CD4-positive, alpha-beta memory T cell (primary cell): ENCODE data around the gene INVS. TPM values are rescaled to one million over a fixed set of nuclear protein-coding genes. Genes with fewer than 3 reads are reported as not detected.

Experiments used
- CTCF ChIA-PET: fragments of 350-600 bp; sonication (Branson Sonifier 250); formaldehyde crosslinking; loops from one replicate; lab custom pipeline; 2021; ENCODE audit warnings: inconsistent platforms; ENCODE audit not compliant: partially characterized antibody; lab: Charles Lee
- POLR2A ChIA-PET: fragments of 350-600 bp; sonication (Branson Sonifier 250); formaldehyde crosslinking; loops from one replicate; lab custom pipeline; 2021; ENCODE audit not compliant: partially characterized antibody; lab: Charles Lee
- DNase-seq, 5 donors: peaks; one replicate each; pipeline versions ENCODE4 v3.0.0 to v3.0.0-alpha.2; 2020 to 2022; ENCODE audit warnings: mixed read lengths in 1 of 5
- H3K27ac ChIP-seq: one replicate; pipeline ENCODE4 v1.7.0; 2013; ENCODE audit warnings: low read depth, low read length
- H3K27me3 ChIP-seq: 2 replicates; pipeline ENCODE4 v1.7.0; 2013; ENCODE audit warnings: mild to moderate bottlenecking, low read length, moderate library complexity; ENCODE audit not compliant: insufficient read depth
- H3K36me3 ChIP-seq: 2 replicates; pipeline ENCODE4 v1.7.0; 2013; ENCODE audit warnings: mild to moderate bottlenecking, low read length, moderate library complexity; ENCODE audit not compliant: insufficient read depth
- H3K4me1 ChIP-seq: 2 replicates; pipeline ENCODE4 v1.7.0; 2013; ENCODE audit warnings: mild to moderate bottlenecking, low read length, moderate library complexity; ENCODE audit not compliant: insufficient read depth
- H3K4me3 ChIP-seq, 2 donors: one replicate each; pipeline ENCODE4 v1.7.0; 2013; ENCODE audit warnings: low read length in 2 of 2, mild to moderate bottlenecking in 1 of 2
- H3K9me3 ChIP-seq, 2 donors: one replicate each; pipeline ENCODE4 v1.7.0; 2013; ENCODE audit warnings: low read length in 2 of 2, control low read depth in 1 of 2; ENCODE audit not compliant: control insufficient read depth in 1 of 2
- H3K27ac Mint-ChIP-seq, 7 donors: one replicate each; pipeline ENCODE4 v1.8.0; 2020 to 2021; ENCODE audit warnings: mixed read lengths in 7 of 7, mild to moderate bottlenecking in 6 of 7, inconsistent platforms in 3 of 7, moderate library complexity in 3 of 7
- H3K27me3 Mint-ChIP-seq, 2 donors: one replicate each; pipeline ENCODE4 v1.8.0; 2020 to 2021; ENCODE audit warnings: mixed read lengths in 2 of 2
- H3K36me3 Mint-ChIP-seq, 2 donors: one replicate each; pipeline ENCODE4 v1.8.0; 2020 to 2021; ENCODE audit warnings: mixed read lengths in 2 of 2, inconsistent platforms in 1 of 2, mild to moderate bottlenecking in 1 of 2
- H3K4me1 Mint-ChIP-seq, 4 donors: one replicate each; pipeline ENCODE4 v1.8.0; 2020 to 2021; ENCODE audit warnings: mixed read lengths in 4 of 4, mild to moderate bottlenecking in 1 of 4
- H3K4me3 Mint-ChIP-seq, 8 donors: one replicate each; pipeline ENCODE4 v1.8.0; 2020 to 2021; ENCODE audit warnings: mixed read lengths in 8 of 8, mild to moderate bottlenecking in 7 of 8, moderate library complexity in 6 of 8, inconsistent platforms in 3 of 8
- H3K9me3 Mint-ChIP-seq, 8 donors: one replicate each; pipeline ENCODE4 v1.8.0; 2020 to 2021; ENCODE audit warnings: mixed read lengths in 8 of 8, mild to moderate bottlenecking in 5 of 8, inconsistent platforms in 3 of 8, moderate library complexity in 1 of 8
- intact Hi-C: fragments of 100-400 bp; cut with micrococcal nuclease; formaldehyde crosslinking; loops from one replicate; pipeline ENCODE4 v1.15.1; 2023
- polyA plus RNA-seq, 2 donors: library from polyadenylated mRNA; unstranded; fragments of 300-500 nt; fragmentation: Illumina TruSeq; gene quantifications; one replicate each; pipeline ENCODE4 v1.2.3, GENCODE V29; 2021
- total RNA-seq, 2 experiments: library from RNA; stranded (reverse); gene quantifications; one replicate each; pipeline ENCODE4 v1.2.3, GENCODE V29; 2021

The INVS gene
- total and polyA plus RNA-seq, 4 experiments from 2014 or later, result 6.5 to 22.9 (median 13.3) TPM

GRCh38 chr9:100281066-100281465 is 182.0 kb downstream of the INVS start:
- Mint-ChIP-seq H3K27me3 (no peaks in the 10 kb centered on the region), H3K36me3 (peaks cover 59 to 65% of the 10 kb centered on the region in 2 donors), H3K9me3 (peaks cover 0 to 12% (median 7%) of the 10 kb centered on the region in 8 donors), H3K27ac (no peak overlapping the region), H3K4me1 (no peaks in the 10 kb centered on the region), H3K4me3 (no peak overlapping the region)
- ChIA-PET CTCF (no interaction called here), POLR2A (no interaction called here)
- H3K4me3 ChIP-seq, result no peak overlapping the region
- no peaks in the 10 kb centered on the region for H3K4me1 ChIP-seq
- H3K27me3 ChIP-seq, result no peaks in the 10 kb centered on the region
- no peak overlapping the region for H3K27ac ChIP-seq
- H3K9me3 ChIP-seq, result no peaks in the 10 kb centered on the region
- intact Hi-C loops, result no loop called here
- H3K36me3 ChIP-seq, result peaks cover 8% of the 10 kb centered on the region
- no peak for DNase-seq

GRCh38 chr9:100281676-100282387 is 182.8 kb downstream of the INVS start:
- Mint-ChIP-seq H3K36me3 (peaks cover 60 to 64% of the 10 kb centered on the region in 2 donors), H3K4me3 (no peak overlapping the region), H3K9me3 (peaks cover 0 to 15% (median 10%) of the 10 kb centered on the region in 8 donors), H3K27ac (no peak overlapping the region), H3K4me1 (peaks cover 0 to 1% (median 0%) of the 10 kb centered on the region in 4 donors), H3K27me3 (no peaks in the 10 kb centered on the region)
- no peak for DNase-seq
- ChIA-PET CTCF (no interaction called here), POLR2A (no interaction called here)
- intact Hi-C loops, result no loop called here
- H3K27me3 ChIP-seq, result no peaks in the 10 kb centered on the region
- no peaks in the 10 kb centered on the region for H3K9me3 ChIP-seq
- no peak overlapping the region for H3K27ac ChIP-seq
- H3K36me3 ChIP-seq, result peaks cover 8% of the 10 kb centered on the region
- no peak overlapping the region for H3K4me3 ChIP-seq
- no peaks in the 10 kb centered on the region for H3K4me1 ChIP-seq

DNA sequence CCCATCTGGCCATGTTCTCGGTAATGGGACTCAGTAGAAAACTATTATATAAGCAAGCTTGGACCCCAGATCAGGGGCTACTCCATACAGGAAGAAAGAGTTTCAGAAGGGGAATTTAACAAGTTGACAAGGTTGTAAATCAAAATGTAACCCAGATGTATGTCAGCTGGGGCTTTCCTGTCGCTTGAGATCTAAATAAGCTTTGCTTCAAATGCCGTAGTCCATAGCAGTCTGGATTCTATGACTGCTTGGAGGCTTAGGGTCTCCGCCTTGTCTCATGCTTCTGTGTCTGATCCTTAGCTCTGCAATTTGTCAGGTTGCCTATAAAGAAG is 183.3 kb downstream of the INVS start:
- Histone ChIP-seq H3K4me3 (no peak overlapping the region), H3K9me3 (no peaks in the 10 kb centered on the region), H3K27ac (no peak overlapping the region), H3K36me3 (peaks cover 8% of the 10 kb centered on the region), H3K27me3 (no peaks in the 10 kb centered on the region), H3K4me1 (no peaks in the 10 kb centered on the region)
- ChIA-PET CTCF (no interaction called here), POLR2A (no interaction called here)
- Mint-ChIP-seq H3K9me3 (peaks cover 0 to 15% (median 10%) of the 10 kb centered on the region in 8 donors), H3K27me3 (no peaks in the 10 kb centered on the region), H3K27ac (peak overlapping the region in 1 of 7 donors; percentile 38), H3K4me3 (no peak overlapping the region), H3K36me3 (peaks cover 60 to 65% of the 10 kb centered on the region in 2 donors), H3K4me1 (peaks cover 0 to 1% (median 0%) of the 10 kb centered on the region in 4 donors)
- DNase-seq, result no peak
- intact Hi-C loops, result no loop called here

DNA sequence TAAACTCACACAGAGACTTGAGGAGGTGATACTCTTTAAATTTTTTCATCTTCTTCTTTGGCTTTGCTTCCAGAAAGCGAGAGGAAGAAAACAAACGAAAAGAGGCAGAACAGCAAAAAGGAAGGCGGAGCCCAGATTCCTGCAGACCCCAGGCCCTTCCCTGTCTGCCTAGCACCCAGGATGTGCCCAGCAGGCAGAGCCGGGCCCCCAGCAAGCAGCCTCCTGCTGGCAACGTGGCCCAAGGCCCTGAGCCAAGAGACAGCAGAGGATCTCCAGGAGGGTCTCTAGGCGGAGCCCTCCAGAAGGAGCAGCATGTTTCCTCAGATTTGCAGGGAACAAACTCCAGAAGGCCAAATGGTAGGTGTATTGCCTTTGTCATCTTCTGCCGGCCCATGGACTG is 185.2 kb downstream of the INVS start:
- H3K27me3 Mint-ChIP-seq, result no peaks in the 10 kb centered on the region
- intact Hi-C loops, result no loop called here
- no peak overlapping the region for H3K27ac Mint-ChIP-seq
- ChIA-PET CTCF (no interaction called here), POLR2A (no interaction called here)
- Histone ChIP-seq H3K27ac (no peak overlapping the region), H3K9me3 (no peaks in the 10 kb centered on the region), H3K4me1 (no peaks in the 10 kb centered on the region), H3K27me3 (no peaks in the 10 kb centered on the region), H3K36me3 (peaks cover 8% of the 10 kb centered on the region), H3K4me3 (no peak overlapping the region)
- no peak for DNase-seq
- H3K9me3 Mint-ChIP-seq, result peaks cover 3 to 24% (median 11%) of the 10 kb centered on the region in 8 donors
- peaks cover 61 to 71% of the 10 kb centered on the region in 2 donors for H3K36me3 Mint-ChIP-seq
- H3K4me3 Mint-ChIP-seq, result no peak overlapping the region
- peaks cover 0 to 4% (median 2%) of the 10 kb centered on the region in 4 donors for H3K4me1 Mint-ChIP-seq

- Mint-ChIP-seq H3K9me3 (peaks cover 3 to 24% (median 11%) of the 10 kb centered on the region in 8 donors), H3K36me3 (peaks cover 70 to 73% of the 10 kb centered on the region in 2 donors), H3K4me3 (no peak overlapping the region), H3K27me3 (no peaks in the 10 kb centered on the region), H3K27ac (no peak overlapping the region), H3K4me1 (peaks cover 0 to 4% (median 2%) of the 10 kb centered on the region in 4 donors)
- Histone ChIP-seq H3K27me3 (no peaks in the 10 kb centered on the region), H3K4me3 (no peak overlapping the region), H3K27ac (no peak overlapping the region), H3K36me3 (peaks cover 8% of the 10 kb centered on the region), H3K4me1 (no peaks in the 10 kb centered on the region), H3K9me3 (no peaks in the 10 kb centered on the region)
- DNase-seq, result no peak
- CTCF ChIA-PET, result interaction anchor here (1.2 kb wide), 1 partner anchor 8 kb away, joined by 4 read pairs; no protein-coding TSS in a partner anchor
- intact Hi-C loops, result no loop called here
- POLR2A ChIA-PET, result no interaction called here
These were observed 186.0 kb downstream of the INVS start for GRCh38 chr9:100285080-100285479.

DNA sequence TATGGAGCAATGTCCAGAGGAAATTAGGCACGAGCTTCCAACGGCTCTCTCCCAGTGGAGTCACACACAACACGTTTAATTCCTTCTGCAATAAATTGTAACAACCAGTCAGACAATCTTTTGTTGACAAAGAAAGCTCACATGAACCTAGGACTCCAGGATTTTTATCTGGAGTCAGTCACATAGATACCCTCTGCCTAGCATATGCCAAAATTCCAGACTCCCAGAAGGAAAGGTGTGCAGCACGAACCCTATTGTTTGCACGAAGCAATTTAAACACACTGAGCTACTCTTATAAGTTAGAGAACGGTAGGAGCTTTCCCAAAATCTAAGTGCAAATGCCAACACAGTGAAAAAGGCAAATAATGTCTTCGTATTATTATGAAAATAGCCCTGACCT is 186.6 kb downstream of the INVS start:
- intact Hi-C loops, result no loop called here

GRCh38 chr9:100286257-100286656 is 187.2 kb downstream of the INVS start:
- DNase-seq, result no peak
- peaks cover 0 to 4% (median 2%) of the 10 kb centered on the region in 4 donors for H3K4me1 Mint-ChIP-seq
- H3K36me3 ChIP-seq, result peaks cover 8% of the 10 kb centered on the region

More for the DNA sequence above, 186.6 kb downstream of the INVS start:
- no peak overlapping the region for H3K27ac ChIP-seq
- ChIA-PET CTCF (interaction anchor here (1.2 kb wide), 1 partner anchor 9 kb away, joined by 4 read pairs; no protein-coding TSS in a partner anchor), POLR2A (no interaction called here)
- H3K27me3 ChIP-seq, result no peaks in the 10 kb centered on the region
- H3K9me3 Mint-ChIP-seq, result peaks cover 3 to 24% (median 11%) of the 10 kb centered on the region in 8 donors
- H3K27ac Mint-ChIP-seq, result no peak overlapping the region
- peaks cover 8% of the 10 kb centered on the region for H3K36me3 ChIP-seq
- H3K36me3 Mint-ChIP-seq, result peaks cover 73% of the 10 kb centered on the region in 2 donors
- no peak overlapping the region for H3K4me3 ChIP-seq
- DNase-seq, result no peak
- no peaks in the 10 kb centered on the region for H3K4me1 ChIP-seq
- no peaks in the 10 kb centered on the region for H3K27me3 Mint-ChIP-seq
- H3K4me1 Mint-ChIP-seq, result peaks cover 0 to 4% (median 2%) of the 10 kb centered on the region in 4 donors
- H3K9me3 ChIP-seq, result no peaks in the 10 kb centered on the region
- no peak overlapping the region for H3K4me3 Mint-ChIP-seq

More at GRCh38 chr9:100286257-100286656, 187.2 kb downstream of the INVS start:
- intact Hi-C loops, result no loop called here
- Mint-ChIP-seq H3K36me3 (peaks cover 72 to 78% of the 10 kb centered on the region in 2 donors), H3K27ac (no peak overlapping the region), H3K9me3 (peaks cover 3 to 24% (median 11%) of the 10 kb centered on the region in 8 donors), H3K27me3 (no peaks in the 10 kb centered on the region), H3K4me3 (no peak overlapping the region)
- H3K27me3 ChIP-seq, result no peaks in the 10 kb centered on the region
- ChIA-PET POLR2A (no interaction called here), CTCF (interaction anchor here (1.2 kb wide), 1 partner anchor 9 kb away, joined by 4 read pairs; no protein-coding TSS in a partner anchor)
- H3K4me1 ChIP-seq, result no peaks in the 10 kb centered on the region
- H3K9me3 ChIP-seq, result no peaks in the 10 kb centered on the region
- H3K27ac ChIP-seq, result no peak overlapping the region
- no peak overlapping the region for H3K4me3 ChIP-seq
